Body of pancreas (tissue), 4 donors: ENCODE results near the gene U2AF1.
"Not testable (repeated sequence)": the region's sequence is repeated elsewhere in the genome, so short reads cannot be mapped to it uniquely, and the experiment has no call there.

ENCODE experiments used
- CTCF ChIP-seq, 7 experiments: fragments of 450-650 bp in 4 of 7; fragments of 200-600 bp in 3 of 7; sonication (generic) in 3 of 7; IDR thresholded peaks; one replicate each; pipeline ENCODE4 v1.5.1; 2016 to 2019; ENCODE audit warnings: antibody characterized with exemption in 7 of 7
- POLR2A ChIP-seq, 3 donors: fragments of 450-650 bp; IDR thresholded peaks; one replicate each; pipeline ENCODE4 v1.6.1; 2016; ENCODE audit warnings: antibody characterized with exemption in 3 of 3, mild to moderate bottlenecking in 2 of 3

GRCh38 chr21:43102281-43102680 lies 5.1 kb downstream of the U2AF1 start:
- TF ChIP-seq POLR2A, CTCF (IDR thresholded peaks at IDR 0.05): not testable (repeated sequence)
